IMR-90 (cell line): Measurements from ENCODE around the gene RPH3AL. TPM values are rescaled to one million over a fixed set of nuclear protein-coding genes. Genes with fewer than 3 reads are reported as not detected.

ENCODE experiments used
- ATAC-seq: fragments of 200-7000 bp; cut with Tn5 transposase; 2 replicates; pipeline ENCODE4 v1.9.1; 2020; ENCODE audit warnings: low read depth, mild to moderate bottlenecking, moderate library complexity
- BruUV-seq: library from RNA; stranded (reverse); fragments of 400-500 nt; replicated peaks from 2 replicates; lab custom pipeline; 2021; lab: Mats Ljungman, UMichigan
- CTCF ChIA-PET: fragments of 300-600 bp; formaldehyde crosslinking; extraction: SDS; loops from one replicate; lab custom pipeline; 2021; ENCODE audit warnings: antibody characterized with exemption; lab: Yijun Ruan, JAX
- POLR2A ChIA-PET: fragments of 300-600 bp; sonication (Branson Sonifier 250); formaldehyde crosslinking; loops from one replicate; lab custom pipeline; 2022; ENCODE audit warnings: antibody characterized with exemption; ENCODE audit not compliant: unreplicated experiment; lab: Charles Lee
- DNase-seq: peaks from one replicate; pipeline ENCODE4 v3.0.0; 2013
- H2AFZ ChIP-seq: replicated peaks from 2 replicates; pipeline ENCODE3; 2013; ENCODE audit warnings: low read length, mild to moderate bottlenecking; ENCODE audit not compliant: poor library complexity
- H2AK5ac ChIP-seq: 2 replicates; pipeline ENCODE4 v1.6.1; 2013; ENCODE audit warnings: low read depth, low read length, inconsistent platforms
- H2AK9ac ChIP-seq: replicated peaks from 2 replicates; pipeline ENCODE3; 2013; ENCODE audit warnings: mild to moderate bottlenecking, low read depth, low read length, moderate library complexity; ENCODE audit not compliant: poor library complexity
- H2BK120ac ChIP-seq: 2 replicates; pipeline ENCODE4 v1.6.1; 2013; ENCODE audit warnings: low read depth, low read length, inconsistent platforms
- H2BK15ac ChIP-seq: 3 replicates; pipeline ENCODE4 v1.6.1; 2013; ENCODE audit warnings: low read depth, low read length, inconsistent platforms
- H2BK20ac ChIP-seq: 2 replicates; pipeline ENCODE4 v1.6.1; 2013; ENCODE audit warnings: low read depth, mild to moderate bottlenecking, inconsistent platforms, low read length, moderate library complexity
- H2BK5ac ChIP-seq: 2 replicates; pipeline ENCODE4 v1.6.1; 2013; ENCODE audit warnings: mild to moderate bottlenecking, low read depth, low read length, inconsistent platforms; ENCODE audit not compliant: poor library complexity, severe bottlenecking
- H3K14ac ChIP-seq: replicated peaks from 2 replicates; pipeline ENCODE4 v1.6.1; 2013; ENCODE audit warnings: low read depth, low read length, inconsistent platforms
- H3K18ac ChIP-seq: 2 replicates; pipeline ENCODE4 v1.6.1; 2013; ENCODE audit warnings: low read depth, low read length, control low read depth
- H3K23ac ChIP-seq: 2 replicates; pipeline ENCODE4 v1.6.1; 2013; ENCODE audit warnings: low read depth, low read length, inconsistent platforms
- H3K27ac ChIP-seq: 2 replicates; pipeline ENCODE4 v1.5.1; 2013; ENCODE audit warnings: mild to moderate bottlenecking, control low read depth, low read length; ENCODE audit not compliant: insufficient read depth
- H3K27me3 ChIP-seq: 2 replicates; pipeline ENCODE4 v1.6.1; 2013; ENCODE audit warnings: low read length; ENCODE audit not compliant: control insufficient read depth, insufficient read depth
- H3K36me3 ChIP-seq: 2 replicates; pipeline ENCODE4 v1.6.1; 2013; ENCODE audit warnings: low read length, mixed read lengths; ENCODE audit not compliant: control insufficient read depth, insufficient read depth
- H3K4ac ChIP-seq: 2 replicates; pipeline ENCODE4 v1.6.1; 2013; ENCODE audit warnings: low read depth, low read length, inconsistent platforms
- H3K4me1 ChIP-seq: 2 replicates; pipeline ENCODE4 v1.6.1; 2013; ENCODE audit warnings: low read length, mixed read lengths; ENCODE audit not compliant: control insufficient read depth, insufficient read depth
- H3K4me2 ChIP-seq: 2 replicates; pipeline ENCODE4 v1.6.1; 2013; ENCODE audit warnings: low read depth, mild to moderate bottlenecking, control low read depth, low read length, moderate library complexity
- H3K4me3 ChIP-seq: 2 replicates; pipeline ENCODE4 v1.5.1; 2013; ENCODE audit warnings: low read depth, mild to moderate bottlenecking, control low read depth, low read length, moderate library complexity; ENCODE audit not compliant: insufficient read depth
- H3K56ac ChIP-seq: 2 replicates; pipeline ENCODE4 v1.6.1; 2013; ENCODE audit warnings: low read length, inconsistent platforms; ENCODE audit not compliant: insufficient read depth; ENCODE audit errors: extremely low read depth
- H3K79me1 ChIP-seq, 2 experiments: 2 replicates each; pipeline ENCODE4 v1.6.1; 2013; ENCODE audit warnings: low read length in 2 of 2, inconsistent platforms in 1 of 2, low read depth in 1 of 2
- H3K9ac ChIP-seq: 2 replicates; pipeline ENCODE4 v1.6.1; 2013; ENCODE audit warnings: low read depth, low read length, control low read depth
- H3K9me1 ChIP-seq: 2 replicates; pipeline ENCODE4 v1.6.1; 2013; ENCODE audit warnings: low read length, inconsistent platforms; ENCODE audit not compliant: insufficient read depth
- H3K9me3 ChIP-seq: 2 replicates; pipeline ENCODE4 v1.6.1; 2013; ENCODE audit warnings: low read length; ENCODE audit not compliant: control insufficient read depth, insufficient read depth
- H4K20me1 ChIP-seq: 2 replicates; pipeline ENCODE4 v1.6.1; 2013; ENCODE audit warnings: low read length, inconsistent platforms; ENCODE audit not compliant: insufficient read depth
- H4K5ac ChIP-seq: 2 replicates; pipeline ENCODE4 v1.6.1; 2013; ENCODE audit warnings: mild to moderate bottlenecking, low read depth, low read length, control low read depth
- H4K8ac ChIP-seq, 2 experiments: 2 replicates each; pipeline ENCODE4 v1.6.1; 2013; ENCODE audit warnings: low read depth in 2 of 2, low read length in 2 of 2, control low read depth in 1 of 2, inconsistent platforms in 1 of 2
- H4K91ac ChIP-seq: 2 replicates; pipeline ENCODE4 v1.6.1; 2013; ENCODE audit warnings: low read depth, low read length, inconsistent platforms; ENCODE audit not compliant: insufficient read depth
- BHLHE40 ChIP-seq: fragments of 150-350 bp; IDR thresholded peaks from 2 replicates; pipeline ENCODE4 v1.6.1; 2016; ENCODE audit warnings: mild to moderate bottlenecking, low read depth, low read length
- CEBPB ChIP-seq: IDR thresholded peaks from 2 replicates; pipeline ENCODE4 v1.6.1; 2012; ENCODE audit warnings: low read depth, low read length, improper control_type of control experiment
- CHD1 ChIP-seq: IDR thresholded peaks from 2 replicates; pipeline ENCODE4 v1.6.1; 2012; ENCODE audit warnings: low read depth, low read length, improper control_type of control experiment
- FOS ChIP-seq: fragments of 150-350 bp; IDR thresholded peaks from 2 replicates; pipeline ENCODE4 v1.6.1; 2016; ENCODE audit warnings: low read depth, low read length
- MAFK ChIP-seq: IDR thresholded peaks from 2 replicates; pipeline ENCODE4 v1.6.1; 2012; ENCODE audit warnings: low read depth, low read length, improper control_type of control experiment
- MAZ ChIP-seq: IDR thresholded peaks from 2 replicates; pipeline ENCODE4 v1.6.1; 2012; ENCODE audit warnings: low read depth, mild to moderate bottlenecking, low read length, improper control_type of control experiment, moderate library complexity, borderline replicate concordance
- MXI1 ChIP-seq: IDR thresholded peaks from 2 replicates; pipeline ENCODE4 v1.6.1; 2012; ENCODE audit warnings: low read depth, mild to moderate bottlenecking, low read length, moderate library complexity, borderline replicate concordance
- NFE2L2 ChIP-seq: fragments of 150-350 bp; IDR thresholded peaks from 2 replicates; pipeline ENCODE4 v1.6.1; 2016; ENCODE audit warnings: low read depth, mild to moderate bottlenecking, low read length
- POLR2A ChIP-seq: IDR thresholded peaks from 2 replicates; pipeline ENCODE4 v1.6.1; 2012; ENCODE audit warnings: mild to moderate bottlenecking, low read depth, low read length
- RAD21 ChIP-seq: IDR thresholded peaks from 2 replicates; pipeline ENCODE4 v1.6.1; 2012; ENCODE audit warnings: low read length, improper control_type of control experiment
- RCOR1 ChIP-seq: IDR thresholded peaks from 2 replicates; pipeline ENCODE4 v1.6.1; 2012; ENCODE audit warnings: mild to moderate bottlenecking, low read length, improper control_type of control experiment; ENCODE audit not compliant: insufficient replicate concordance
- RFX5 ChIP-seq: IDR thresholded peaks from 2 replicates; pipeline ENCODE4 v1.8.0; 2012; ENCODE audit warnings: low read depth, mild to moderate bottlenecking, low read length, moderate library complexity
- SMC3 ChIP-seq: fragments of 150-350 bp; IDR thresholded peaks from 2 replicates; pipeline ENCODE4 v1.6.1; 2016; ENCODE audit warnings: low read depth, mild to moderate bottlenecking, antibody characterized with exemption, low read length, moderate library complexity
- USF2 ChIP-seq: fragments of 150-350 bp; IDR thresholded peaks from 2 replicates; pipeline ENCODE4 v1.6.1; 2017; ENCODE audit warnings: mild to moderate bottlenecking, antibody characterized with exemption, low read length, low read depth
- WGBS, 2 experiments: methylation state at CpG; one replicate each; pipeline versions ENCODE4 v1.1.5 to v1.1.7; 2013; ENCODE audit warnings: missing lambda C conversion rate in 2 of 2; ENCODE audit not compliant: insufficient read length in 1 of 2; ENCODE audit errors: extremely low coverage in 2 of 2; 5-methylcytosine and 5-hydroxymethylcytosine counted together
- dilution Hi-C: fragments of 300-500 bp; cut with HindIII; formaldehyde crosslinking; loops from one replicate; pipeline ENCODE4 v1.14.3; 2018; ENCODE audit warnings: low sequenced_read_pairs; ENCODE audit not compliant: unreplicated experiment
- in situ Hi-C: fragments of 300-500 bp; cut with MboI; formaldehyde crosslinking; loops from 3 replicates; pipeline ENCODE4 v1.14.3; 2019; ENCODE audit warnings: low sequenced_read_pairs, inconsistent platforms, mixed read lengths
- intact Hi-C: fragments of 100-400 bp; cut with micrococcal nuclease; formaldehyde crosslinking; loops from 2 replicates; pipeline ENCODE4 v1.10.0; 2022
- polyA plus RNA-seq, 3 experiments: library from polyadenylated mRNA; depleted of rRNA; stranded (reverse); fragments of >200 nt; gene quantifications; 2 replicates each; pipeline ENCODE4 v1.2.3, GENCODE V29; 2012; ENCODE audit warnings: low replicate concordance in 1 of 3
- total RNA-seq: library from RNA; depleted of rRNA; stranded (reverse); fragments of >200 nt; gene quantifications from 2 replicates; pipeline ENCODE4 v1.2.3, GENCODE V29; 2012
- TF ChIP-seq, protein P1 (sequence below): conservative IDR thresholded peaks from 2 replicates; pipeline ENCODE4 v1.5.1; 2012; ENCODE audit warnings: mild to moderate bottlenecking, low read depth, low read length, improper control_type of control experiment
- TF ChIP-seq, protein P2 (sequence below): fragments of 150-350 bp; IDR thresholded peaks from 2 replicates; pipeline ENCODE4 v1.6.1; 2016; ENCODE audit warnings: low read depth, mild to moderate bottlenecking, low read length, moderate library complexity, borderline replicate concordance

The RPH3AL gene
- total and polyA plus RNA-seq, 2 of the 4 experiments (the other 2 are of a cell fraction), result 1.8 to 2.5 TPM

DNA sequence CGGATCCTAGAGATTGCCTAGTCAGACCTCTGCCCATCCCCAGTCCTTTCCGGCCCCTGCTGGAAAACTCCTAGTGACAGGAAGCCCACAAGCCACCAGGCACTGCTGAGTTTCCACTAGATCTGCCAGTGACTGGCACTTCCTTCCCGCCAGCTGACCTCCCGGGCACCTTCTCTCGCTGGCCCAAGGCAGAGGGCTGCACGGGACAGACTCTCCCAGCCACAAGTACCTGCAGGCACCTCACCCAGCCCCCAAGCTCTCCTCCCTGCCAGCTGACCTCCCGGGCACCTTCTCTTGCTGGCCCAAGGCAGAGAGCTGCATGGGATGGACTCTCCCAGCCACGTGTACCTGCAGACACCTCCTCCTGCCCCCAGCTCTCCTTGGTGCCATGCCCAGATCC is 104.8 kb downstream of the RPH3AL start:
- Histone ChIP-seq H3K9me3 (peaks cover 2% of the 10 kb centered on the region; the same call in 1 of the 2 replicates), H3K9me1 (0 out of 2 replicates have a peak, but pooled peaks cover 6% of the 10 kb centered on the region), H3K79me1 (no peaks in the 10 kb centered on the region), H3K4me1 (no peaks in the 10 kb centered on the region), H3K4me2 (no peak overlapping the region), H3K56ac (no peak overlapping the region), H3K27ac (no peak overlapping the region), H3K18ac (no peak overlapping the region), H4K8ac (no peak overlapping the region), H3K9ac (no peak overlapping the region), H2AFZ (no peak overlapping the region), H2BK120ac (no peak overlapping the region), H2AK5ac (no peak overlapping the region), H3K4me3 (no peak overlapping the region), H3K36me3 (no peaks in the 10 kb centered on the region), H4K20me1 (no peaks in the 10 kb centered on the region), H3K27me3 (no peaks in the 10 kb centered on the region; the same call in 1 of the 2 replicates), H4K91ac (no peak overlapping the region), H2BK20ac (no peak overlapping the region), H3K4ac (no peak overlapping the region), H3K14ac (no peak overlapping the region), H2BK15ac (no peak overlapping the region), H2BK5ac (no peak overlapping the region), H2AK9ac (no peak overlapping the region), H3K23ac (no peak overlapping the region), H4K5ac (no peak overlapping the region)
- POLR2A ChIA-PET, result no interaction called here
- CTCF ChIA-PET, result no interaction called here
- no TSS peak for BruUV-seq
- no peak for DNase-seq
- in situ Hi-C loops, result no loop called here
- intact Hi-C loops, result no loop called here
- dilution Hi-C loops, result no loop called here
- ATAC-seq, result no peak
- TF ChIP-seq MAZ, result no peak
- TF ChIP-seq, protein P1, sequence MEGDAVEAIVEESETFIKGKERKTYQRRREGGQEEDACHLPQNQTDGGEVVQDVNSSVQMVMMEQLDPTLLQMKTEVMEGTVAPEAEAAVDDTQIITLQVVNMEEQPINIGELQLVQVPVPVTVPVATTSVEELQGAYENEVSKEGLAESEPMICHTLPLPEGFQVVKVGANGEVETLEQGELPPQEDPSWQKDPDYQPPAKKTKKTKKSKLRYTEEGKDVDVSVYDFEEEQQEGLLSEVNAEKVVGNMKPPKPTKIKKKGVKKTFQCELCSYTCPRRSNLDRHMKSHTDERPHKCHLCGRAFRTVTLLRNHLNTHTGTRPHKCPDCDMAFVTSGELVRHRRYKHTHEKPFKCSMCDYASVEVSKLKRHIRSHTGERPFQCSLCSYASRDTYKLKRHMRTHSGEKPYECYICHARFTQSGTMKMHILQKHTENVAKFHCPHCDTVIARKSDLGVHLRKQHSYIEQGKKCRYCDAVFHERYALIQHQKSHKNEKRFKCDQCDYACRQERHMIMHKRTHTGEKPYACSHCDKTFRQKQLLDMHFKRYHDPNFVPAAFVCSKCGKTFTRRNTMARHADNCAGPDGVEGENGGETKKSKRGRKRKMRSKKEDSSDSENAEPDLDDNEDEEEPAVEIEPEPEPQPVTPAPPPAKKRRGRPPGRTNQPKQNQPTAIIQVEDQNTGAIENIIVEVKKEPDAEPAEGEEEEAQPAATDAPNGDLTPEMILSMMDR, result no peak
- no peak for TF ChIP-seq POLR2A
- no peak for TF ChIP-seq RAD21
- TF ChIP-seq CHD1, result no peak
- no peak for TF ChIP-seq RCOR1
- TF ChIP-seq FOS, result no peak
- no peak for TF ChIP-seq MAFK
- no peak for TF ChIP-seq SMC3
- TF ChIP-seq USF2, result no peak
- no peak for TF ChIP-seq NFE2L2
- TF ChIP-seq MXI1, result no peak
- no peak for TF ChIP-seq BHLHE40
- no peak for TF ChIP-seq RFX5
- TF ChIP-seq, protein P2, sequence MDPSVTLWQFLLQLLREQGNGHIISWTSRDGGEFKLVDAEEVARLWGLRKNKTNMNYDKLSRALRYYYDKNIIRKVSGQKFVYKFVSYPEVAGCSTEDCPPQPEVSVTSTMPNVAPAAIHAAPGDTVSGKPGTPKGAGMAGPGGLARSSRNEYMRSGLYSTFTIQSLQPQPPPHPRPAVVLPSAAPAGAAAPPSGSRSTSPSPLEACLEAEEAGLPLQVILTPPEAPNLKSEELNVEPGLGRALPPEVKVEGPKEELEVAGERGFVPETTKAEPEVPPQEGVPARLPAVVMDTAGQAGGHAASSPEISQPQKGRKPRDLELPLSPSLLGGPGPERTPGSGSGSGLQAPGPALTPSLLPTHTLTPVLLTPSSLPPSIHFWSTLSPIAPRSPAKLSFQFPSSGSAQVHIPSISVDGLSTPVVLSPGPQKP, result no peak
- no peak for TF ChIP-seq CEBPB
- 48% methylated on average over 2 of the region's 8 CpGs; no CpG with 5 or more reads in 1 of the 2 experiments for WGBS, 2 experiments
